GM18858 (cell line): ENCODE measurements around the gene DPP6.
A peak's percentile ranks its signal among the peaks of the same experiment; 100 is the strongest.
"Not testable (repeated sequence)": the region's sequence is repeated elsewhere in the genome, so short reads cannot be mapped to it uniquely, and the experiment has no call there.

Source experiments
- ATAC-seq: cut with Tn5 transposase; IDR thresholded peaks from one replicate; pipeline ENCODE4 v1.9.1; 2021; ENCODE audit not compliant: unreplicated experiment

The DPP6 gene

GRCh38 chr7:154051643-154052529, at the start of gene DPP6:
Gene DPP6 (plus strand): TSS chr7:154052398.
- ATAC-seq, result not testable (repeated sequence)

GRCh38 chr7:154009423-154009911, 42.7 kb upstream of the DPP6 start:
- ATAC-seq, result not testable (repeated sequence)

GRCh38 chr7:154010726-154011568, 41.3 kb upstream of the DPP6 start:
- not testable (repeated sequence) for ATAC-seq

GRCh38 chr7:154012800-154013199, 39.4 kb upstream of the DPP6 start:
- ATAC-seq, result not testable (repeated sequence)

GRCh38 chr7:154015636-154016035, 36.6 kb upstream of the DPP6 start:
- ATAC-seq, result not testable (repeated sequence)

GRCh38 chr7:154018354-154018753, 33.8 kb upstream of the DPP6 start:
- not testable (repeated sequence) for ATAC-seq

- not testable (repeated sequence) for ATAC-seq
Measured at GRCh38 chr7:154027805-154028204, 24.4 kb upstream of the DPP6 start.

- not testable (repeated sequence) for ATAC-seq
Measured at GRCh38 chr7:154030476-154031080, 21.6 kb upstream of the DPP6 start.

GRCh38 chr7:154039466-154040165, 12.6 kb upstream of the DPP6 start:
- ATAC-seq, result peak; percentile 69

- not testable (repeated sequence) for ATAC-seq
Measured at GRCh38 chr7:154050394-154050793, 1.8 kb upstream of the DPP6 start.

GRCh38 chr7:154051006-154051642, 1.1 kb upstream of the DPP6 start:
- not testable (repeated sequence) for ATAC-seq

GRCh38 chr7:154052530-154053252, 493 bp downstream of the DPP6 start:
- not testable (repeated sequence) for ATAC-seq

- ATAC-seq, result not testable (repeated sequence)
Measured at GRCh38 chr7:154053466-154054312, 1.5 kb downstream of the DPP6 start.

- ATAC-seq, result not testable (repeated sequence)
Measured at GRCh38 chr7:154054664-154055063, 2.5 kb downstream of the DPP6 start.

- not testable (repeated sequence) for ATAC-seq
Measured at GRCh38 chr7:154055491-154056106, 3.4 kb downstream of the DPP6 start.

GRCh38 chr7:154058783-154059182, 6.6 kb downstream of the DPP6 start:
- ATAC-seq, result not testable (repeated sequence)

- not testable (repeated sequence) for ATAC-seq
Measured at GRCh38 chr7:154060551-154060950, 8.4 kb downstream of the DPP6 start.

- not testable (repeated sequence) for ATAC-seq
Measured at GRCh38 chr7:154071833-154072232, 19.6 kb downstream of the DPP6 start.
